WTC11 (cell line): ENCODE measurements around the gene USP22. TPM values are rescaled to one million over a fixed set of nuclear protein-coding genes. Genes with fewer than 3 reads are reported as not detected.

ENCODE experiments used
- ATAC-seq: fragments of 200-7000 bp; cut with Tn5 transposase; 2 replicates; pipeline ENCODE4 v1.10.0; 2021; ENCODE audit warnings: mild to moderate bottlenecking, moderate library complexity
- CTCF ChIA-PET: fragments of 300-600 bp; sonication (Branson Sonifier 250); formaldehyde crosslinking; loops from one replicate; lab custom pipeline; 2021; ENCODE audit warnings: antibody characterized with exemption; lab: Charles Lee
- POLR2A ChIA-PET: fragments of 350-600 bp; sonication (Branson Sonifier 250); formaldehyde crosslinking; loops from one replicate; lab custom pipeline; 2021; ENCODE audit warnings: antibody characterized with exemption; lab: Charles Lee
- DNase-seq: peaks from one replicate; pipeline ENCODE4 v3.0.0; 2021; ENCODE audit warnings: low spot score
- H3K27ac Mint-ChIP-seq: 2 replicates; pipeline ENCODE4 v1.8.0; 2021; ENCODE audit warnings: mixed read lengths
- H3K27me3 Mint-ChIP-seq: 2 replicates; pipeline ENCODE4 v1.8.0; 2021; ENCODE audit warnings: low read depth, mild to moderate bottlenecking, moderate library complexity, mixed read lengths
- H3K36me3 Mint-ChIP-seq: 2 replicates; pipeline ENCODE4 v1.8.0; 2021; ENCODE audit warnings: mixed read lengths
- H3K4me1 Mint-ChIP-seq: 2 replicates; pipeline ENCODE4 v1.8.0; 2022; ENCODE audit warnings: mixed read lengths
- H3K4me3 Mint-ChIP-seq: 2 replicates; pipeline ENCODE4 v1.8.0; 2021; ENCODE audit warnings: mild to moderate bottlenecking, moderate library complexity, mixed read lengths
- H3K9me3 Mint-ChIP-seq: 2 replicates; pipeline ENCODE4 v1.8.0; 2021; ENCODE audit warnings: mixed read lengths
- EMX1 ChIP-seq: fragments of 250-450 bp; sonication (Bioruptor Pico); IDR thresholded peaks from 2 replicates; pipeline ENCODE4 v1.8.0; 2021; ENCODE audit warnings: mild to moderate bottlenecking
- ESRRA ChIP-seq: sonication (generic); formaldehyde crosslinking; IDR thresholded peaks from 2 replicates; pipeline ENCODE4 v1.8.1; 2022; ENCODE audit warnings: mild to moderate bottlenecking, missing genetic modification reagents, borderline replicate concordance
- ETV6 ChIP-seq: sonication (generic); formaldehyde crosslinking; IDR thresholded peaks from 2 replicates; pipeline ENCODE4 v1.8.1; 2022; ENCODE audit warnings: mild to moderate bottlenecking, missing genetic modification reagents
- NFATC4 ChIP-seq: fragments of 250-450 bp; sonication (Bioruptor Pico); IDR thresholded peaks from 2 replicates; pipeline ENCODE4 v1.9.0; 2021; ENCODE audit warnings: mild to moderate bottlenecking
- NR3C1 ChIP-seq: sonication (generic); formaldehyde crosslinking; conservative IDR thresholded peaks from 2 replicates; pipeline ENCODE4 v1.8.1; 2023; ENCODE audit warnings: low read depth, mild to moderate bottlenecking, missing genetic modification reagents
- OVOL2 ChIP-seq: fragments of 250-450 bp; sonication (Bioruptor Pico); IDR thresholded peaks from 2 replicates; pipeline ENCODE4 v1.9.0; 2021; ENCODE audit warnings: mild to moderate bottlenecking, borderline replicate concordance
- PRRX2 ChIP-seq: fragments of 250-450 bp; sonication (Bioruptor Pico); IDR thresholded peaks from 2 replicates; pipeline ENCODE4 v1.8.0; 2021; ENCODE audit warnings: mild to moderate bottlenecking
- SMAD3 ChIP-seq: sonication (generic); formaldehyde crosslinking; IDR thresholded peaks from 2 replicates; pipeline ENCODE4 v1.8.0; 2022; ENCODE audit warnings: missing genetic modification reagents, mild to moderate bottlenecking, borderline replicate concordance
- SOX15 ChIP-seq: fragments of 250-450 bp; sonication (Bioruptor Pico); IDR thresholded peaks from 2 replicates; pipeline ENCODE4 v1.9.0; 2021; ENCODE audit warnings: mild to moderate bottlenecking
- TP53 ChIP-seq: sonication (generic); formaldehyde crosslinking; IDR thresholded peaks from 2 replicates; pipeline ENCODE4 v1.8.1; 2023; ENCODE audit warnings: mild to moderate bottlenecking, missing genetic modification reagents
- ZBTB21 ChIP-seq: sonication (generic); formaldehyde crosslinking; IDR thresholded peaks from 2 replicates; pipeline ENCODE4 v1.8.1; 2023; ENCODE audit warnings: mild to moderate bottlenecking, missing genetic modification reagents, borderline replicate concordance
- total RNA-seq: library from RNA; stranded (reverse); gene quantifications from 3 replicates; pipeline ENCODE4 v1.2.3, GENCODE V29; 2021
- TF ChIP-seq, protein P1 (sequence below): sonication (generic); formaldehyde crosslinking; IDR thresholded peaks from 2 replicates; pipeline ENCODE4 v1.8.1; 2022; ENCODE audit warnings: low read depth, missing genetic modification reagents, borderline replicate concordance
- TF ChIP-seq, protein P2 (sequence below): fragments of 250-450 bp; sonication (Bioruptor Pico); IDR thresholded peaks from 2 replicates; pipeline ENCODE4 v1.9.0; 2021; ENCODE audit warnings: mild to moderate bottlenecking
- TF ChIP-seq, protein P3 (sequence below): fragments of 250-450 bp; sonication (Bioruptor Pico); IDR thresholded peaks from 2 replicates; pipeline ENCODE4 v1.9.0; 2021; ENCODE audit warnings: mild to moderate bottlenecking, borderline replicate concordance
- TF ChIP-seq, protein P4 (sequence below): fragments of 250-450 bp; sonication (Bioruptor Pico); IDR thresholded peaks from 2 replicates; pipeline ENCODE4 v1.9.0; 2021; ENCODE audit warnings: mild to moderate bottlenecking
- TF ChIP-seq, protein P5 (sequence below): sonication (generic); formaldehyde crosslinking; IDR thresholded peaks from 2 replicates; pipeline ENCODE4 v1.8.0; 2023; ENCODE audit warnings: mild to moderate bottlenecking, missing genetic modification reagents

Gene USP22
- total RNA-seq, 1 experiment from 2014 or later = 289 TPM

DNA sequence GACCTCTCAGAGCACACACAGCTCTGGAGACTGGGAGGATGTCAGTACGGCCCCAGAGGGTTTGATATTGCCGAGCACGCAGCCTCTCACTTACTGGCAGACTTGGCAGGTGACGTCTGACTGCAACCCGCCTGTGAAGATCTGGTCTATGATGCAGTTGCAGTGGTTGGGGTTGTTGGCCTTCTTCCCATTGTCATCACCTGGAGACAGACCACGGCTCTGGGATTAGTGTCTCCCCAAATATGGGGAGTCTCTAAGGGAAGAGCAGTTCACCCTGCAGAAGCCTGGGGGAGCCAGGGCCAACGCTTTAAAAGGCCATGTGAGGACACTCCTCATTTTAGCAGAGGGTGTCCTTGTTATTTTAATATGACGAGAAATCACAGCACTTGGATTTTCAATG is 30.1 kb downstream of the USP22 start:
- DNase-seq (no peak), ATAC-seq (no peak)
- CTCF ChIA-PET = no interaction called here
- no peaks in the 10 kb centered on the region for H3K27me3 Mint-ChIP-seq
- H3K4me3 Mint-ChIP-seq = no peak overlapping the region
- H3K9me3 Mint-ChIP-seq = no peaks in the 10 kb centered on the region
- H3K4me1 Mint-ChIP-seq = no peaks in the 10 kb centered on the region
- TF ChIP-seq, protein P1, sequence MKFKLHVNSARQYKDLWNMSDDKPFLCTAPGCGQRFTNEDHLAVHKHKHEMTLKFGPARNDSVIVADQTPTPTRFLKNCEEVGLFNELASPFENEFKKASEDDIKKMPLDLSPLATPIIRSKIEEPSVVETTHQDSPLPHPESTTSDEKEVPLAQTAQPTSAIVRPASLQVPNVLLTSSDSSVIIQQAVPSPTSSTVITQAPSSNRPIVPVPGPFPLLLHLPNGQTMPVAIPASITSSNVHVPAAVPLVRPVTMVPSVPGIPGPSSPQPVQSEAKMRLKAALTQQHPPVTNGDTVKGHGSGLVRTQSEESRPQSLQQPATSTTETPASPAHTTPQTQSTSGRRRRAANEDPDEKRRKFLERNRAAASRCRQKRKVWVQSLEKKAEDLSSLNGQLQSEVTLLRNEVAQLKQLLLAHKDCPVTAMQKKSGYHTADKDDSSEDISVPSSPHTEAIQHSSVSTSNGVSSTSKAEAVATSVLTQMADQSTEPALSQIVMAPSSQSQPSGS (CRISPR knock-in tag) = no peak
- TF ChIP-seq SMAD3 (no peak), EMX1 (CRISPR knock-in tag) (no peak), ETV6 (CRISPR knock-in tag) (no peak), OVOL2 (CRISPR knock-in tag) (no peak), NFATC4 (no peak), TP53 (CRISPR knock-in tag) (no peak), ZBTB21 (CRISPR knock-in tag) (no peak), PRRX2 (CRISPR knock-in tag) (no peak), ESRRA (CRISPR knock-in tag) (no peak), SOX15 (CRISPR knock-in tag) (no peak), NR3C1 (no peak)
- TF ChIP-seq, protein P2, sequence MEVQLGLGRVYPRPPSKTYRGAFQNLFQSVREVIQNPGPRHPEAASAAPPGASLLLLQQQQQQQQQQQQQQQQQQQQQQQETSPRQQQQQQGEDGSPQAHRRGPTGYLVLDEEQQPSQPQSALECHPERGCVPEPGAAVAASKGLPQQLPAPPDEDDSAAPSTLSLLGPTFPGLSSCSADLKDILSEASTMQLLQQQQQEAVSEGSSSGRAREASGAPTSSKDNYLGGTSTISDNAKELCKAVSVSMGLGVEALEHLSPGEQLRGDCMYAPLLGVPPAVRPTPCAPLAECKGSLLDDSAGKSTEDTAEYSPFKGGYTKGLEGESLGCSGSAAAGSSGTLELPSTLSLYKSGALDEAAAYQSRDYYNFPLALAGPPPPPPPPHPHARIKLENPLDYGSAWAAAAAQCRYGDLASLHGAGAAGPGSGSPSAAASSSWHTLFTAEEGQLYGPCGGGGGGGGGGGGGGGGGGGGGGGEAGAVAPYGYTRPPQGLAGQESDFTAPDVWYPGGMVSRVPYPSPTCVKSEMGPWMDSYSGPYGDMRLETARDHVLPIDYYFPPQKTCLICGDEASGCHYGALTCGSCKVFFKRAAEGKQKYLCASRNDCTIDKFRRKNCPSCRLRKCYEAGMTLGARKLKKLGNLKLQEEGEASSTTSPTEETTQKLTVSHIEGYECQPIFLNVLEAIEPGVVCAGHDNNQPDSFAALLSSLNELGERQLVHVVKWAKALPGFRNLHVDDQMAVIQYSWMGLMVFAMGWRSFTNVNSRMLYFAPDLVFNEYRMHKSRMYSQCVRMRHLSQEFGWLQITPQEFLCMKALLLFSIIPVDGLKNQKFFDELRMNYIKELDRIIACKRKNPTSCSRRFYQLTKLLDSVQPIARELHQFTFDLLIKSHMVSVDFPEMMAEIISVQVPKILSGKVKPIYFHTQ (CRISPR knock-in tag) = no peak
- TF ChIP-seq, protein P3, sequence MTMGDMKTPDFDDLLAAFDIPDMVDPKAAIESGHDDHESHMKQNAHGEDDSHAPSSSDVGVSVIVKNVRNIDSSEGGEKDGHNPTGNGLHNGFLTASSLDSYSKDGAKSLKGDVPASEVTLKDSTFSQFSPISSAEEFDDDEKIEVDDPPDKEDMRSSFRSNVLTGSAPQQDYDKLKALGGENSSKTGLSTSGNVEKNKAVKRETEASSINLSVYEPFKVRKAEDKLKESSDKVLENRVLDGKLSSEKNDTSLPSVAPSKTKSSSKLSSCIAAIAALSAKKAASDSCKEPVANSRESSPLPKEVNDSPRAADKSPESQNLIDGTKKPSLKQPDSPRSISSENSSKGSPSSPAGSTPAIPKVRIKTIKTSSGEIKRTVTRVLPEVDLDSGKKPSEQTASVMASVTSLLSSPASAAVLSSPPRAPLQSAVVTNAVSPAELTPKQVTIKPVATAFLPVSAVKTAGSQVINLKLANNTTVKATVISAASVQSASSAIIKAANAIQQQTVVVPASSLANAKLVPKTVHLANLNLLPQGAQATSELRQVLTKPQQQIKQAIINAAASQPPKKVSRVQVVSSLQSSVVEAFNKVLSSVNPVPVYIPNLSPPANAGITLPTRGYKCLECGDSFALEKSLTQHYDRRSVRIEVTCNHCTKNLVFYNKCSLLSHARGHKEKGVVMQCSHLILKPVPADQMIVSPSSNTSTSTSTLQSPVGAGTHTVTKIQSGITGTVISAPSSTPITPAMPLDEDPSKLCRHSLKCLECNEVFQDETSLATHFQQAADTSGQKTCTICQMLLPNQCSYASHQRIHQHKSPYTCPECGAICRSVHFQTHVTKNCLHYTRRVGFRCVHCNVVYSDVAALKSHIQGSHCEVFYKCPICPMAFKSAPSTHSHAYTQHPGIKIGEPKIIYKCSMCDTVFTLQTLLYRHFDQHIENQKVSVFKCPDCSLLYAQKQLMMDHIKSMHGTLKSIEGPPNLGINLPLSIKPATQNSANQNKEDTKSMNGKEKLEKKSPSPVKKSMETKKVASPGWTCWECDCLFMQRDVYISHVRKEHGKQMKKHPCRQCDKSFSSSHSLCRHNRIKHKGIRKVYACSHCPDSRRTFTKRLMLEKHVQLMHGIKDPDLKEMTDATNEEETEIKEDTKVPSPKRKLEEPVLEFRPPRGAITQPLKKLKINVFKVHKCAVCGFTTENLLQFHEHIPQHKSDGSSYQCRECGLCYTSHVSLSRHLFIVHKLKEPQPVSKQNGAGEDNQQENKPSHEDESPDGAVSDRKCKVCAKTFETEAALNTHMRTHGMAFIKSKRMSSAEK (CRISPR knock-in tag) = no peak
- TF ChIP-seq, protein P4, sequence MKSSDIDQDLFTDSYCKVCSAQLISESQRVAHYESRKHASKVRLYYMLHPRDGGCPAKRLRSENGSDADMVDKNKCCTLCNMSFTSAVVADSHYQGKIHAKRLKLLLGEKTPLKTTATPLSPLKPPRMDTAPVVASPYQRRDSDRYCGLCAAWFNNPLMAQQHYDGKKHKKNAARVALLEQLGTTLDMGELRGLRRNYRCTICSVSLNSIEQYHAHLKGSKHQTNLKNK (CRISPR knock-in tag) = no peak
- TF ChIP-seq, protein P5, sequence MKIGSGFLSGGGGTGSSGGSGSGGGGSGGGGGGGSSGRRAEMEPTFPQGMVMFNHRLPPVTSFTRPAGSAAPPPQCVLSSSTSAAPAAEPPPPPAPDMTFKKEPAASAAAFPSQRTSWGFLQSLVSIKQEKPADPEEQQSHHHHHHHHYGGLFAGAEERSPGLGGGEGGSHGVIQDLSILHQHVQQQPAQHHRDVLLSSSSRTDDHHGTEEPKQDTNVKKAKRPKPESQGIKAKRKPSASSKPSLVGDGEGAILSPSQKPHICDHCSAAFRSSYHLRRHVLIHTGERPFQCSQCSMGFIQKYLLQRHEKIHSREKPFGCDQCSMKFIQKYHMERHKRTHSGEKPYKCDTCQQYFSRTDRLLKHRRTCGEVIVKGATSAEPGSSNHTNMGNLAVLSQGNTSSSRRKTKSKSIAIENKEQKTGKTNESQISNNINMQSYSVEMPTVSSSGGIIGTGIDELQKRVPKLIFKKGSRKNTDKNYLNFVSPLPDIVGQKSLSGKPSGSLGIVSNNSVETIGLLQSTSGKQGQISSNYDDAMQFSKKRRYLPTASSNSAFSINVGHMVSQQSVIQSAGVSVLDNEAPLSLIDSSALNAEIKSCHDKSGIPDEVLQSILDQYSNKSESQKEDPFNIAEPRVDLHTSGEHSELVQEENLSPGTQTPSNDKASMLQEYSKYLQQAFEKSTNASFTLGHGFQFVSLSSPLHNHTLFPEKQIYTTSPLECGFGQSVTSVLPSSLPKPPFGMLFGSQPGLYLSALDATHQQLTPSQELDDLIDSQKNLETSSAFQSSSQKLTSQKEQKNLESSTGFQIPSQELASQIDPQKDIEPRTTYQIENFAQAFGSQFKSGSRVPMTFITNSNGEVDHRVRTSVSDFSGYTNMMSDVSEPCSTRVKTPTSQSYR (CRISPR knock-in tag) = no peak
- POLR2A ChIA-PET = no interaction called here
- peaks cover 97% of the 10 kb centered on the region for H3K36me3 Mint-ChIP-seq
- H3K27ac Mint-ChIP-seq = no peak overlapping the region
